HUES6 (cell line): ENCODE measurements around the gene WFDC10A.
"Not testable (repeated sequence)": the region's sequence is repeated elsewhere in the genome, so short reads cannot be mapped to it uniquely, and the experiment has no call there.

Source experiments
- H3K27ac ChIP-seq: 2 replicates; pipeline ENCODE4 v1.7.0; 2013; ENCODE audit warnings: low read depth, mild to moderate bottlenecking, low read length, inconsistent platforms
- H3K27me3 ChIP-seq: 2 replicates; pipeline ENCODE4 v1.6.1; 2013; ENCODE audit warnings: low read length; ENCODE audit not compliant: control insufficient read depth, insufficient read depth
- H3K36me3 ChIP-seq: 2 replicates; pipeline ENCODE4 v1.6.1; 2013; ENCODE audit warnings: low read length; ENCODE audit not compliant: control insufficient read depth, insufficient read depth
- H3K4me1 ChIP-seq: 2 replicates; pipeline ENCODE4 v1.6.1; 2013; ENCODE audit warnings: low read length; ENCODE audit not compliant: control insufficient read depth, insufficient read depth
- H3K4me3 ChIP-seq: 2 replicates; pipeline ENCODE4 v1.5.1; 2013; ENCODE audit warnings: low read depth, low read length
- H3K9ac ChIP-seq: one replicate; pipeline ENCODE4 v1.6.1; 2013; ENCODE audit warnings: mild to moderate bottlenecking, low read length
- H3K9me3 ChIP-seq: 2 replicates; pipeline ENCODE4 v1.6.1; 2013; ENCODE audit warnings: low read depth, low read length; ENCODE audit not compliant: control insufficient read depth, insufficient read depth

Gene WFDC10A

GRCh38 chr20:45646875-45647274, 17.3 kb downstream of the WFDC10A start:
- Histone ChIP-seq H3K36me3 (no peaks in the 10 kb centered on the region), H3K9ac (no peak overlapping the region), H3K9me3 (peaks cover 25% of the 10 kb centered on the region), H3K4me1 (no peaks in the 10 kb centered on the region), H3K27me3 (no peaks in the 10 kb centered on the region), H3K4me3 (no peak overlapping the region), H3K27ac (no peak overlapping the region)

GRCh38 chr20:45647441-45648050, 18.0 kb downstream of the WFDC10A start:
- peaks cover 28% of the 10 kb centered on the region for H3K9me3 ChIP-seq
- H3K4me3 ChIP-seq = no peak overlapping the region
- H3K36me3 ChIP-seq = no peaks in the 10 kb centered on the region
- no peaks in the 10 kb centered on the region for H3K4me1 ChIP-seq
- no peak overlapping the region for H3K9ac ChIP-seq
- H3K27ac ChIP-seq = no peak overlapping the region
- H3K27me3 ChIP-seq = no peaks in the 10 kb centered on the region

- H3K4me3 ChIP-seq = no peak overlapping the region
- peaks cover 28% of the 10 kb centered on the region for H3K9me3 ChIP-seq
- H3K27me3 ChIP-seq = no peaks in the 10 kb centered on the region
- no peak overlapping the region for H3K27ac ChIP-seq
- no peaks in the 10 kb centered on the region for H3K36me3 ChIP-seq
- H3K9ac ChIP-seq = no peak overlapping the region
- H3K4me1 ChIP-seq = no peaks in the 10 kb centered on the region
Observed at GRCh38 chr20:45649312-45649863, 19.8 kb downstream of the WFDC10A start.

GRCh38 chr20:45651726-45652125, 22.2 kb downstream of the WFDC10A start:
- H3K27ac ChIP-seq, H3K4me3 ChIP-seq, H3K36me3 ChIP-seq, H3K9ac ChIP-seq, H3K27me3 ChIP-seq, H3K4me1 ChIP-seq: not testable (repeated sequence)
- H3K9me3 ChIP-seq = peaks cover 26% of the 10 kb centered on the region

- H3K4me3 ChIP-seq, H3K27ac ChIP-seq, H3K9me3 ChIP-seq, H3K4me1 ChIP-seq, H3K9ac ChIP-seq, H3K27me3 ChIP-seq, H3K36me3 ChIP-seq: not testable (repeated sequence)
Observed at GRCh38 chr20:45657038-45657437, 27.5 kb downstream of the WFDC10A start.

- Histone ChIP-seq H3K27me3 (no peaks in the 10 kb centered on the region), H3K27ac (no peak within 1 kb of the TSS), H3K9me3 (0 out of 2 replicates have a peak, but pooled peaks cover 6% of the 10 kb centered on the region), H3K4me1 (no peaks in the 10 kb centered on the region), H3K36me3 (no peaks in the 10 kb centered on the region), H3K9ac (no peak within 1 kb of the TSS), H3K4me3 (no peak within 1 kb of the TSS)
Observed at GRCh38 chr20:45670139-45670538, 40.6 kb downstream of the WFDC10A start, which contains the start of gene WFDC11. Gene WFDC11 (minus strand): TSS chr20:45670239. CDS start chr20:45650600, 19,639 bp downstream.

GRCh38 chr20:45672765-45673164, 43.2 kb downstream of the WFDC10A start:
- no peak overlapping the region for H3K9ac ChIP-seq
- H3K36me3 ChIP-seq = no peaks in the 10 kb centered on the region
- 0 out of 2 replicates have a peak, but pooled peaks cover 6% of the 10 kb centered on the region for H3K9me3 ChIP-seq
- no peaks in the 10 kb centered on the region for H3K4me1 ChIP-seq
- no peak overlapping the region for H3K27ac ChIP-seq
- no peak overlapping the region for H3K4me3 ChIP-seq
- H3K27me3 ChIP-seq = no peaks in the 10 kb centered on the region

GRCh38 chr20:45679650-45680049, 50.1 kb downstream of the WFDC10A start:
- Histone ChIP-seq H3K4me1 (no peaks in the 10 kb centered on the region; the same call in 1 of the 2 replicates), H3K27ac (no peak overlapping the region), H3K36me3 (no peaks in the 10 kb centered on the region), H3K4me3 (no peak overlapping the region), H3K9me3 (peaks cover 22% of the 10 kb centered on the region), H3K9ac (no peak overlapping the region), H3K27me3 (no peaks in the 10 kb centered on the region)
